A673 (cell line): ENCODE data around the gene HOXC13. TPM values are rescaled to one million over a fixed set of nuclear protein-coding genes. Genes with fewer than 3 reads are reported as not detected.
A peak's percentile ranks its signal among the peaks of the same experiment; 100 is the strongest.

Experiments used
- BruUV-seq: library from RNA; stranded (reverse); fragments of 400-500 nt; replicated peaks from 2 replicates; lab custom pipeline; 2021; lab: Mats Ljungman, UMichigan
- CTCF ChIA-PET: fragments of 300-600 bp; sonication (Branson Sonifier 250); formaldehyde crosslinking; loops from one replicate; lab custom pipeline; 2022; ENCODE audit warnings: antibody characterized with exemption; lab: Charles Lee
- POLR2A ChIA-PET: fragments of 300-600 bp; sonication (Branson Sonifier 250); formaldehyde crosslinking; loops from one replicate; lab custom pipeline; 2022; ENCODE audit warnings: antibody characterized with exemption; ENCODE audit not compliant: low non-redundant PET; lab: Charles Lee
- DNase-seq: peaks from one replicate; pipeline ENCODE4 v3.0.0-alpha.2; 2015; ENCODE audit warnings: low spot score
- H3K27ac ChIP-seq: fragments of 200-600 bp; sonication (generic); 2 replicates; pipeline ENCODE4 v1.5.1; 2016; ENCODE audit warnings: mixed run types, low read depth, mild to moderate bottlenecking, mixed read lengths, antibody characterized with exemption, low read length; ENCODE audit not compliant: poor library complexity, severe bottlenecking
- H3K27me3 ChIP-seq: fragments of 200-600 bp; sonication (generic); replicated peaks from 2 replicates; pipeline ENCODE4 v1.6.1; 2017; ENCODE audit warnings: mixed run types, low read depth, mild to moderate bottlenecking, mixed read lengths, antibody characterized with exemption, low read length; ENCODE audit not compliant: insufficient read depth, poor library complexity
- H3K36me3 ChIP-seq: fragments of 200-600 bp; sonication (generic); 2 replicates; pipeline ENCODE4 v1.6.1; 2016; ENCODE audit warnings: mixed run types, mild to moderate bottlenecking, mixed read lengths, antibody characterized with exemption, low read length; ENCODE audit not compliant: insufficient read depth, poor library complexity, severe bottlenecking
- H3K4me1 ChIP-seq: fragments of 200-600 bp; sonication (generic); 2 replicates; pipeline ENCODE4 v1.6.1; 2017; ENCODE audit warnings: mixed run types, mild to moderate bottlenecking, mixed read lengths, antibody characterized with exemption, low read length; ENCODE audit not compliant: insufficient read depth, poor library complexity, severe bottlenecking
- H3K4me3 ChIP-seq: fragments of 200-600 bp; sonication (generic); 2 replicates; pipeline ENCODE4 v1.5.1; 2016; ENCODE audit warnings: low read depth, mixed run types, mild to moderate bottlenecking, mixed read lengths, low read length; ENCODE audit not compliant: poor library complexity, severe bottlenecking
- H3K9me3 ChIP-seq: fragments of 200-600 bp; sonication (generic); 2 replicates; pipeline ENCODE4 v1.6.1; 2016; ENCODE audit warnings: mixed run types, low read depth, mild to moderate bottlenecking, mixed read lengths, antibody characterized with exemption, low read length; ENCODE audit not compliant: poor library complexity, severe bottlenecking
- EZH2 ChIP-seq: fragments of 200-600 bp; sonication (generic); IDR thresholded peaks from 2 replicates; pipeline ENCODE4 v1.6.1; 2017; ENCODE audit warnings: borderline replicate concordance, low read depth, mild to moderate bottlenecking, mixed read lengths, antibody characterized with exemption, low read length; ENCODE audit not compliant: poor library complexity, severe bottlenecking
- intact Hi-C: fragments of 100-400 bp; cut with micrococcal nuclease; formaldehyde crosslinking; loops from one replicate; pipeline ENCODE4 v1.10.0; 2022; ENCODE audit not compliant: unreplicated experiment
- total RNA-seq: library from RNA; stranded (reverse); gene quantifications from 2 replicates; pipeline ENCODE4 v1.2.3, GENCODE V29; 2021
- TF ChIP-seq, protein P1 (sequence below): fragments of 300-800, 200-600 bp; sonication (generic); conservative IDR thresholded peaks from 2 replicates; pipeline ENCODE4 v1.5.1; 2017; ENCODE audit warnings: low read depth, mild to moderate bottlenecking, antibody characterized with exemption, low read length, moderate library complexity, mixed read lengths

The HOXC13 gene
- total RNA-seq, 1 experiment from 2014 or later, result 10.1 TPM

- intact Hi-C loops, result loop anchor here (5.0 to 10.0 kb wide), 3 partner anchors 216 to 391 kb away; no protein-coding TSS in a partner anchor
- TF ChIP-seq, protein P1, sequence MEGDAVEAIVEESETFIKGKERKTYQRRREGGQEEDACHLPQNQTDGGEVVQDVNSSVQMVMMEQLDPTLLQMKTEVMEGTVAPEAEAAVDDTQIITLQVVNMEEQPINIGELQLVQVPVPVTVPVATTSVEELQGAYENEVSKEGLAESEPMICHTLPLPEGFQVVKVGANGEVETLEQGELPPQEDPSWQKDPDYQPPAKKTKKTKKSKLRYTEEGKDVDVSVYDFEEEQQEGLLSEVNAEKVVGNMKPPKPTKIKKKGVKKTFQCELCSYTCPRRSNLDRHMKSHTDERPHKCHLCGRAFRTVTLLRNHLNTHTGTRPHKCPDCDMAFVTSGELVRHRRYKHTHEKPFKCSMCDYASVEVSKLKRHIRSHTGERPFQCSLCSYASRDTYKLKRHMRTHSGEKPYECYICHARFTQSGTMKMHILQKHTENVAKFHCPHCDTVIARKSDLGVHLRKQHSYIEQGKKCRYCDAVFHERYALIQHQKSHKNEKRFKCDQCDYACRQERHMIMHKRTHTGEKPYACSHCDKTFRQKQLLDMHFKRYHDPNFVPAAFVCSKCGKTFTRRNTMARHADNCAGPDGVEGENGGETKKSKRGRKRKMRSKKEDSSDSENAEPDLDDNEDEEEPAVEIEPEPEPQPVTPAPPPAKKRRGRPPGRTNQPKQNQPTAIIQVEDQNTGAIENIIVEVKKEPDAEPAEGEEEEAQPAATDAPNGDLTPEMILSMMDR, result no peak
- no peak for TF ChIP-seq EZH2
- H3K4me3 ChIP-seq, result no peak overlapping the region
- ChIA-PET POLR2A (no interaction called here), CTCF (no interaction called here)
- BruUV-seq, result TSS peak; percentile 62
- peaks cover 44% of the 10 kb centered on the region for H3K4me1 ChIP-seq
- H3K36me3 ChIP-seq, result no peaks in the 10 kb centered on the region
- no peaks in the 10 kb centered on the region for H3K27me3 ChIP-seq
- no peak for DNase-seq
- peak overlapping the region; percentile 64 for H3K27ac ChIP-seq
- H3K9me3 ChIP-seq, result no peaks in the 10 kb centered on the region
Observed at GRCh38 chr12:53983568-53983949, 44.9 kb downstream of the HOXC13 start.

DNA sequence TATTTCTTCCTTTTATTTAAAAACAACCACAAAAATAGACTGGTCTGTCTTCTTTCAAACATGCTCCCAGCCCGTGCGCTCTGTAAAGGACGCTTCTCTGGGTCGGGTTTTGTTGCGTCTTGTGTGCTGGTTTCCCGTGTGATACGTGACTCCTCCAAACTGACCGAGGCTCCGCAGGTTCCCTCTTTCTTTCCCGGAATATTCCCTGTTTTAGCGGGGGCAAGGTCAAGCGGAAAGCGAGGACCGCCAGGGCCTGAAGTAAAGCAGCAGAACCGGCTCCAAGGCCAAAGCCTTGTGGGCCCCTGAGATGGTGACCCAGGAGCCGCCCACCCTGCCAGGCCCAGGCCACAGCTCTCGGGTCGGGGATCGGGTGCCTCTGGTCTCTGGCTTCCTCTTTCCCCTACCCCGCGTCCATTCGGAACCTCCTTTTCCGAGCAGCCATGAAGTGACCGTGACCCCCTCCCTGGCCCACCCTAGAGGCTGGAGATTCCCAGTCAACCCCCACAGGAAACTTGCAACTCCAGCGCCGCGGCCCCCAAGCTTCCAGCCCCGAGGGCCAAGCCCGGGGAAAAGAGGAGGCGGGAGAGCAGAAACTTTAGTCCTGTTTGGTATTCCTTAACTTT lies 45.4 kb downstream of the HOXC13 start:
- Histone ChIP-seq H3K36me3 (no peaks in the 10 kb centered on the region), H3K4me3 (peak overlapping the region; percentile 31), H3K9me3 (no peaks in the 10 kb centered on the region), H3K27me3 (no peaks in the 10 kb centered on the region), H3K4me1 (peaks cover 43% of the 10 kb centered on the region), H3K27ac (peak overlapping the region; percentile 64)
- intact Hi-C loops, result loop anchor here (1.0 to 10.0 kb wide), 5 partner anchors 217 to 391 kb away; no protein-coding TSS in a partner anchor
- CTCF ChIA-PET, result interaction anchor here (0.6 to 3.4 kb wide), 5 partner anchors 12 to 396 kb away, joined by 4 to 32 read pairs (median 8); no protein-coding TSS in a partner anchor
- BruUV-seq, result no TSS peak
- POLR2A ChIA-PET, result no interaction called here
- no peak for DNase-seq
- TF ChIP-seq EZH2, result no peak
- TF ChIP-seq, protein P1, result no peak

- POLR2A ChIA-PET, result interaction anchor here (0.5 to 0.6 kb wide), 4 partner anchors 21 to 308 kb away, joined by 3 to 15 read pairs (median 4); no protein-coding TSS in a partner anchor
- H3K4me3 ChIP-seq, result peak within 1 kb of the TSS; percentile 72
- H3K27me3 ChIP-seq, result no peaks in the 10 kb centered on the region
- H3K36me3 ChIP-seq, result no peaks in the 10 kb centered on the region
- BruUV-seq, result no TSS peak
- no peaks in the 10 kb centered on the region for H3K9me3 ChIP-seq
- CTCF ChIA-PET, result interaction anchor here (0.5 to 3.4 kb wide), 28 partner anchors 9 to 395 kb away, joined by 3 to 32 read pairs (median 6); partner anchors contain the start of genes HOXC5, HOXC8, HOXC9 and SMUG1
- intact Hi-C loops, result loop anchor here (1.0 to 10.0 kb wide), 5 partner anchors 218 to 390 kb away; no protein-coding TSS in a partner anchor
- H3K4me1 ChIP-seq, result peaks cover 43% of the 10 kb centered on the region
- DNase-seq, result peak; percentile 99
- TF ChIP-seq, protein P1, result peak; percentile 80
- no peak for TF ChIP-seq EZH2
- peak within 1 kb of the TSS; percentile 81 for H3K27ac ChIP-seq
Observed at GRCh38 chr12:53984901-53985691, 46.5 kb downstream of the HOXC13 start, which contains the start of gene HOXC10. HOXC10 (plus strand) TSS chr12:53985146; CDS start chr12:53985260, 114 bp downstream.
